Measurements from ENCODE around the gene GLP2R.

DNA sequence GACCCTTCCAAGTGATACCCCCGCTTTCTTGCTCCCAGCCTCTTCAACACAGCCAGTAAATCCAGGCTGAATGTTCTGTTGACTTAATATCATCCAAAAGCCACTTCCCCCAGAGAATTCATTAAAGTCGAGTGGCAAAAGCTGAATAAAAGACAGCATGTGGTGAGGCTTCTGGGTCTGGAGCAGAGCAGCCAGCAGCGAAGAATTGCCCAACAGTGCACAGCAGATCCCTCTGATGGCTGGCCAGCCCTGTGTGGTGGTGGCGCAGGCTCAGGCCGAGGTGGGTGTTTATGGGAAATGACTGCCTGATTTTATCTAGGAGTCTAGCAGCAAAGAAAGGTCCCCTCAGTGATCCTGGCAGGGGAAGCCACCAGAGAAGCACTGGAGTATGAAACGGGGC is 109.7 kb downstream of the GLP2R start:
- TF ChIP-seq CTCF (conservative IDR thresholded peaks at IDR 0.05; ENCODE audit: low read length) (no peak), EZH2phosphoT487 (IDR thresholded peaks at IDR 0.05; ENCODE audit: borderline replicate concordance, low read depth, low read length) (no peak)
